Ishikawa (cell line): ENCODE results near the gene ADAMTS12.

Experiments used
- CEBPB ChIP-seq: IDR thresholded peaks from 2 replicates; pipeline ENCODE4 v1.6.1; 2012
- CREB1 ChIP-seq: IDR thresholded peaks from 2 replicates; pipeline ENCODE4 v1.6.1; 2012; ENCODE audit warnings: low read depth
- EGR1 ChIP-seq: IDR thresholded peaks from 2 replicates; pipeline ENCODE4 v1.6.1; 2012
- EP300 ChIP-seq: IDR thresholded peaks from 2 replicates; pipeline ENCODE4 v1.6.1; 2012; ENCODE audit warnings: borderline replicate concordance
- FOXM1 ChIP-seq: IDR thresholded peaks from 2 replicates; pipeline ENCODE4 v1.6.1; 2012; ENCODE audit warnings: low read depth, borderline replicate concordance
- MAX ChIP-seq: IDR thresholded peaks from 2 replicates; pipeline ENCODE4 v1.6.1; 2012
- NFIC ChIP-seq: IDR thresholded peaks from 2 replicates; pipeline ENCODE4 v1.6.1; 2012
- RAD21 ChIP-seq: IDR thresholded peaks from 2 replicates; pipeline ENCODE4 v1.6.1; 2012; ENCODE audit warnings: low read depth
- REST ChIP-seq: IDR thresholded peaks from 2 replicates; pipeline ENCODE4 v1.6.1; 2012; ENCODE audit warnings: low read depth, mild to moderate bottlenecking
- TAF1 ChIP-seq: IDR thresholded peaks from 2 replicates; pipeline ENCODE4 v1.6.1; 2012; ENCODE audit warnings: low read depth, mild to moderate bottlenecking
- TCF12 ChIP-seq: IDR thresholded peaks from 2 replicates; pipeline ENCODE4 v1.6.1; 2012; ENCODE audit warnings: low read depth
- TEAD4 ChIP-seq: IDR thresholded peaks from 2 replicates; pipeline ENCODE4 v1.6.1; 2012
- YY1 ChIP-seq: IDR thresholded peaks from 2 replicates; pipeline ENCODE4 v1.6.1; 2012; ENCODE audit warnings: low read depth
- ZBTB7A ChIP-seq: IDR thresholded peaks from 2 replicates; pipeline ENCODE4 v1.6.1; 2012; ENCODE audit warnings: low read depth
- TF ChIP-seq, protein P1 (sequence below): IDR thresholded peaks from 2 replicates; pipeline ENCODE4 v1.6.1; 2012

The ADAMTS12 gene

GRCh38 chr5:33937017-33937706 lies 45.4 kb upstream of the ADAMTS12 start:
- no peak for TF ChIP-seq YY1
- TF ChIP-seq REST, result no peak
- no peak for TF ChIP-seq NFIC
- no peak for TF ChIP-seq FOXM1

- TF ChIP-seq MAX (no peak), RAD21 (no peak), FOXM1 (no peak), NFIC (no peak), REST (no peak), TAF1 (no peak), EP300 (no peak), CREB1 (no peak), CEBPB (no peak), TEAD4 (no peak), ZBTB7A (no peak), EGR1 (no peak)
- TF ChIP-seq, protein P1, sequence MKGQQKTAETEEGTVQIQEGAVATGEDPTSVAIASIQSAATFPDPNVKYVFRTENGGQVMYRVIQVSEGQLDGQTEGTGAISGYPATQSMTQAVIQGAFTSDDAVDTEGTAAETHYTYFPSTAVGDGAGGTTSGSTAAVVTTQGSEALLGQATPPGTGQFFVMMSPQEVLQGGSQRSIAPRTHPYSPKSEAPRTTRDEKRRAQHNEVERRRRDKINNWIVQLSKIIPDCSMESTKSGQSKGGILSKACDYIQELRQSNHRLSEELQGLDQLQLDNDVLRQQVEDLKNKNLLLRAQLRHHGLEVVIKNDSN, result no peak
Measured at GRCh38 chr5:33936381-33937016, 44.7 kb upstream of the ADAMTS12 start, which contains the start of gene RXFP3. RXFP3 (plus strand) TSS chr5:33936386; CDS start chr5:33936741, 355 bp downstream.

DNA sequence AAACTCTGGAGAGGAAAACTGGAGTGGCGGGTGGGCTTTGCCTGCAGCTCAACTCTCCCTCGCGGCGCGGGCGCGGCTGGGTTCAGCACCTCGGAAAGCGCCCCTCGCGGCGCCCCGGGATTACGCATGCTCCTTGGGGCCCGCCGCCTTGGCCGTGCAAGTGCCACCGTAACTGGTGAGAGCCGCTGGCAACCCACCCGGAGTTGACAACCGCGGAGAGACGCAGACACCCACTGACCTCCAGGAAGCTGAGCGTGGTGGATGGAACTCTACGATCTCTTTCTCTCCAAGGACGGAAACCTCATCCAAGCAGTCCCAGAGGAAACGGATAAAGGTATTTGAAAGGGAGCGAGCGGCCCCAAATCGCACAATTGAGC lies 44.2 kb upstream of the ADAMTS12 start:
- no peak for TF ChIP-seq TEAD4
- no peak for TF ChIP-seq CEBPB
- TF ChIP-seq RAD21, result no peak
- TF ChIP-seq ZBTB7A, result no peak
- peak; percentile 95 for TF ChIP-seq REST
- peak; percentile 36; the same call in 1 of the 2 replicates for TF ChIP-seq MAX
- TF ChIP-seq TAF1, result no peak
- TF ChIP-seq TCF12, result no peak
- TF ChIP-seq, protein P1, result no peak
- TF ChIP-seq EP300, result no peak

DNA sequence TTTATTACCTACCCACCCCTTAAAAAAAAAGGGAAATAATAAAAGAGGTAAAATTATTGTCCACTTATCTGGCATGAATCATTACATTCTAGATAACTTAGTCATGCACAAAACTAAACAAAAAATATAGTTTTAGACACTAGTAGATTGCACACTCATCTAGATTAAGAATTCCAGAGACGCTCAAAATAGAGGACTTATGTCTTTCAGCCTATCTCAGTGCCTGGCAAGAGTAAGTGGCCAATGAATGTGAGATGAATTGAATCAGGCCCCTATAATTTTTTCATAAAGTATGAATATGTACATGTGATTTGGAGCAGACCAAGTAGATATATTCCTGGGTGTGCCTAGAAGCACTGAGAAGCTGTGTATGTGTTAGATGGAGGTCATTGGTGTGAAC lies 42.4 kb upstream of the ADAMTS12 start:
- TF ChIP-seq YY1 (no peak), EP300 (no peak), NFIC (no peak), RAD21 (no peak), TCF12 (no peak), EGR1 (no peak), CREB1 (no peak), TAF1 (no peak), TEAD4 (no peak), CEBPB (no peak)
- TF ChIP-seq, protein P1, result no peak
